ENCODE measurements around the gene TRAPPC12. TPM values are rescaled to one million over a fixed set of nuclear protein-coding genes. Genes with fewer than 3 reads are reported as not detected.

Gene TRAPPC12
- total RNA-seq, 4 donors from 2014 or later: 36.6 to 57.4 (median 53.1) TPM

DNA sequence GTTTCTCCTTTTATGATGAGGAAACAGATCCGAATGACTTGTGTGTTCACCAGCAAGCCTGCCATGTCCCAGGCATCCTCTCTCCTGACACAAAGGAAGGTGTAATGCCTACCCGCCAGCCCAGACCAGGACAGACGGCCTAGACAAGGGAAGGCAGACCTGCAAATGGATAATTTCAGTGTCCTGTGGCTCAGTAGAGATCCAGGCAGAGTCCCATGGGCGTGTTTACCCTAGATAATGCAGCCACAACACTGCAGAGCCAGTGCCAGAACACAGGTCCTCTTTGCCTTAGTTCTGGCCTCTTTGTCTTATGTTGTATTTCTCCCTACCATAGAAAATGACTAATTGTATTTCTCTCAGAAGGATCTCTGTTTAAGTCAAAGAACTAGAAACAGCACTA is 12.7 kb downstream of the TRAPPC12 start:
- TF ChIP-seq POLR2A (IDR thresholded peaks at IDR 0.05): no peak
- no peak for TF ChIP-seq CTCF (IDR thresholded peaks at IDR 0.05 in 4 of 5, conservative IDR thresholded peaks at IDR 0.05 in 1 of 5)
- Histone ChIP-seq H3K27me3 (no peaks in the 10 kb centered on the region), H3K4me1 (no peaks in the 10 kb centered on the region), H3K27ac (no peak overlapping the region), H3K36me3 (peaks cover 0 to 44% of the 10 kb centered on the region in 2 donors), H3K4me3 (no peak overlapping the region), H3K9me3 (peaks cover 0 to 14% (median 0%) of the 10 kb centered on the region in 3 donors)
- intact Hi-C loops (cut with DNase I; ENCODE audit: low total_unique reads) (no loop called here), in situ Hi-C loops (cut with MboI; ENCODE audit: low sequenced_read_pairs in 4 of 4) (loop anchor here in 2 of 4 donors (25.0 kb wide), 1 partner anchor 170 kb away; the partner anchor contains the start of gene RNASEH1 (in 2 of the 2))
- ATAC-seq (no peak), DNase-seq (no peak)

- DNase-seq (no peak), ATAC-seq (no peak)
- intact Hi-C loops (cut with DNase I; ENCODE audit: low total_unique reads): no loop called here
- H3K4me3 ChIP-seq: no peak overlapping the region
- no peak overlapping the region for H3K27ac ChIP-seq
- no peaks in the 10 kb centered on the region for H3K27me3 ChIP-seq
- in situ Hi-C loops (cut with MboI; ENCODE audit: low sequenced_read_pairs in 4 of 4): loop anchor here in 2 of 4 donors (25.0 kb wide), 1 partner anchor 165 kb away; the partner anchor contains the start of gene RNASEH1 (in 2 of the 2)
- TF ChIP-seq POLR2A (IDR thresholded peaks at IDR 0.05) (no peak), CTCF (IDR thresholded peaks at IDR 0.05 in 4 of 5, conservative IDR thresholded peaks at IDR 0.05 in 1 of 5) (no peak)
- peaks cover 7 to 15% of the 10 kb centered on the region in 2 donors for H3K4me1 ChIP-seq
- peaks cover 0 to 20% of the 10 kb centered on the region in 2 donors for H3K36me3 ChIP-seq
- peaks cover 0 to 14% (median 0%) of the 10 kb centered on the region in 3 donors for H3K9me3 ChIP-seq
Observed at GRCh38 chr2:3396920-3397559, 17.5 kb downstream of the TRAPPC12 start.

GRCh38 chr2:3398857-3399256 is 19.4 kb downstream of the TRAPPC12 start:
- peaks cover 0 to 14% (median 0%) of the 10 kb centered on the region in 3 donors for H3K9me3 ChIP-seq
- ATAC-seq (no peak), DNase-seq (no peak)
- H3K27me3 ChIP-seq: no peaks in the 10 kb centered on the region
- H3K4me3 ChIP-seq: no peak overlapping the region
- H3K36me3 ChIP-seq: peaks cover 0 to 28% of the 10 kb centered on the region in 2 donors
- TF ChIP-seq POLR2A (IDR thresholded peaks at IDR 0.05): no peak
- TF ChIP-seq CTCF (IDR thresholded peaks at IDR 0.05 in 4 of 5, conservative IDR thresholded peaks at IDR 0.05 in 1 of 5): no peak
- in situ Hi-C loops (cut with MboI; ENCODE audit: low sequenced_read_pairs in 4 of 4) (loop anchor here in 2 of 4 donors (25.0 kb wide), 1 partner anchor 163 kb away; the partner anchor contains the start of gene RNASEH1 (in 2 of the 2)), intact Hi-C loops (cut with DNase I; ENCODE audit: low total_unique reads) (no loop called here)
- no peak overlapping the region for H3K27ac ChIP-seq
- peaks cover 7 to 15% of the 10 kb centered on the region in 2 donors for H3K4me1 ChIP-seq

GRCh38 chr2:3399381-3399780 is 19.9 kb downstream of the TRAPPC12 start:
- H3K4me1 ChIP-seq: peaks cover 7 to 15% of the 10 kb centered on the region in 2 donors
- H3K27ac ChIP-seq: peak overlapping the region in 1 of 4 donors; percentile 50
- TF ChIP-seq CTCF (IDR thresholded peaks at IDR 0.05 in 4 of 5, conservative IDR thresholded peaks at IDR 0.05 in 1 of 5): no peak
- no peak for TF ChIP-seq POLR2A (IDR thresholded peaks at IDR 0.05)
- ATAC-seq: no peak
- in situ Hi-C loops (cut with MboI; ENCODE audit: low sequenced_read_pairs in 4 of 4) (loop anchor here in 2 of 4 donors (25.0 kb wide), 1 partner anchor 163 kb away; the partner anchor contains the start of gene RNASEH1 (in 2 of the 2)), intact Hi-C loops (cut with DNase I; ENCODE audit: low total_unique reads) (no loop called here)
- H3K27me3 ChIP-seq: no peaks in the 10 kb centered on the region
- H3K36me3 ChIP-seq: peaks cover 0 to 28% of the 10 kb centered on the region in 2 donors
- DNase-seq: no peak
- peaks cover 0 to 14% (median 0%) of the 10 kb centered on the region in 3 donors for H3K9me3 ChIP-seq
- no peak overlapping the region for H3K4me3 ChIP-seq
